K562 (cell line): ENCODE measurements around the gene MADD. TPM values are rescaled to one million over a fixed set of nuclear protein-coding genes. Genes with fewer than 3 reads are reported as not detected.
A peak's percentile ranks its signal among the peaks of the same experiment; 100 is the strongest.

Source experiments
- ATAC-seq: fragments of 200-7000 bp; cut with Tn5 transposase; 3 replicates; pipeline ENCODE4 v1.9.1; 2020; ENCODE audit warnings: moderate library complexity
- BruUV-seq: library from RNA; stranded (reverse); fragments of 400-500 nt; replicated peaks from 2 replicates; lab custom pipeline; 2021; lab: Mats Ljungman, UMichigan
- CTCF ChIA-PET: fragments of 300-600 bp; formaldehyde crosslinking; extraction: SDS; loops from one replicate; lab custom pipeline; 2021; ENCODE audit warnings: low intra/inter-chr PET ratio; lab: Yijun Ruan, JAX
- POLR2A ChIA-PET: fragments of 300-600, 350-650 bp; sonication (Branson Sonifier 250); formaldehyde crosslinking; extraction: SDS; loops from one replicate; lab custom pipeline; 2021; ENCODE audit warnings: antibody characterized with exemption, inconsistent platforms; lab: Yijun Ruan, JAX
- DNase-seq, 4 experiments: peaks; one replicate each; pipeline versions ENCODE4 v3.0.0 to v3.0.0-alpha.2; 2011 to 2018; ENCODE audit warnings: low spot score in 3 of 4, mixed read lengths in 3 of 4; ENCODE audit errors: extremely low read depth in 1 of 4
- FAIRE-seq: peaks from 2 replicates; lab custom pipeline; 2011; peaks lifted over from hg19 to GRCh38; lab: Jason Lieb, UNC
- H2AFZ ChIP-seq: 2 replicates; pipeline ENCODE4 v1.6.0; 2011; ENCODE audit warnings: low read depth, low read length, control low read depth, inconsistent platforms
- H3K27ac ChIP-seq: fragments of 200-600 bp; 3 replicates; pipeline ENCODE4 v1.8.0; 2011; ENCODE audit warnings: low read depth, mild to moderate bottlenecking, control low read depth, inconsistent platforms, low read length, moderate library complexity, mixed read lengths; ENCODE audit errors: extremely low read depth
- H3K27me3 ChIP-seq, 2 experiments: fragments of 300-600 bp in 1 of 2; 2 replicates in 1 of 2; 3 replicates in 1 of 2; pipeline versions ENCODE4 v1.6.0 to v1.8.0; 2011; ENCODE audit warnings: inconsistent platforms in 2 of 2, low read length in 2 of 2, mild to moderate bottlenecking in 1 of 2, mixed read lengths in 1 of 2, moderate library complexity in 1 of 2; ENCODE audit not compliant: control insufficient read depth in 2 of 2, insufficient read depth in 2 of 2
- H3K36me3 ChIP-seq: fragments of 300-600 bp; 3 replicates; pipeline ENCODE4 v1.8.0; 2011; ENCODE audit warnings: mild to moderate bottlenecking, low read length, inconsistent platforms; ENCODE audit not compliant: control insufficient read depth, insufficient read depth
- H3K4me1 ChIP-seq, 2 experiments: fragments of 200-600 bp in 1 of 2; replicated peaks in 1 of 2; 2 replicates in 1 of 2; 3 replicates in 1 of 2; pipeline versions ENCODE4 v1.5.1 to v1.8.0; 2011; ENCODE audit warnings: inconsistent platforms in 2 of 2, low read length in 2 of 2, mild to moderate bottlenecking in 1 of 2, mixed read lengths in 1 of 2, moderate library complexity in 1 of 2; ENCODE audit not compliant: control insufficient read depth in 2 of 2, insufficient read depth in 2 of 2
- H3K4me2 ChIP-seq: 2 replicates; pipeline ENCODE4 v1.6.1; 2011; ENCODE audit warnings: low read length, control low read depth, inconsistent platforms, mixed read lengths; ENCODE audit not compliant: insufficient read depth
- H3K4me3 ChIP-seq: fragments of 200-600 bp; sonication (generic), shearing (Covaris generic); 2 replicates; pipeline ENCODE4 v1.5.1; 2016; ENCODE audit warnings: control low read depth, inconsistent platforms
- H3K79me2 ChIP-seq: fragments of 200-600 bp; 3 replicates; pipeline ENCODE4 v1.8.0; 2011; ENCODE audit warnings: low read length, inconsistent platforms; ENCODE audit not compliant: control insufficient read depth, insufficient read depth
- H3K9ac ChIP-seq, 2 experiments: 2 replicates each; pipeline versions ENCODE4 v1.6.0 to v1.6.1; 2011; ENCODE audit warnings: low read depth in 2 of 2, low read length in 2 of 2, control low read depth in 1 of 2, inconsistent platforms in 1 of 2, mild to moderate bottlenecking in 1 of 2, mixed read lengths in 1 of 2; ENCODE audit not compliant: insufficient read depth in 1 of 2
- H3K9me1 ChIP-seq: one replicate; pipeline ENCODE4 v1.6.0; 2011; ENCODE audit warnings: inconsistent platforms, mild to moderate bottlenecking, low read length, moderate library complexity; ENCODE audit not compliant: control insufficient read depth, insufficient read depth
- H3K9me3 ChIP-seq: replicated peaks from 2 replicates; pipeline ENCODE4 v1.5.1; 2011; ENCODE audit warnings: low read depth, low read length, inconsistent platforms; ENCODE audit not compliant: control insufficient read depth, insufficient read depth
- H4K20me1 ChIP-seq: replicated peaks from 2 replicates; pipeline ENCODE4 v1.6.1; 2011; ENCODE audit warnings: low read length, inconsistent platforms, mixed read lengths; ENCODE audit not compliant: control insufficient read depth, insufficient read depth
- CHCHD3 ChIP-seq: fragments of 250-450 bp; sonication (Bioruptor Pico); IDR thresholded peaks from 2 replicates; pipeline ENCODE4 v2.1.2; 2022; ENCODE audit warnings: mild to moderate bottlenecking
- ELF4 ChIP-seq: fragments of 450-650 bp; formaldehyde crosslinking; IDR thresholded peaks from 2 replicates; pipeline ENCODE4 v1.4.0; 2022; ENCODE audit warnings: missing genetic modification characterization
- HMGN3 ChIP-seq: IDR thresholded peaks from 2 replicates; pipeline ENCODE4 v1.6.1; 2011; ENCODE audit warnings: borderline replicate concordance, low read depth, mild to moderate bottlenecking, mixed read lengths, low read length; ENCODE audit not compliant: insufficient read length; ENCODE audit errors: extremely low read depth
- MEF2A ChIP-seq: IDR thresholded peaks from 2 replicates; pipeline ENCODE4 v1.6.1; 2011; ENCODE audit warnings: low read depth, mild to moderate bottlenecking, low read length, moderate library complexity; ENCODE audit not compliant: control insufficient read depth
- RBM15 ChIP-seq: fragments of 200-400 bp; formaldehyde crosslinking; IDR thresholded peaks from 2 replicates; pipeline ENCODE4 v1.6.1; 2018; ENCODE audit warnings: mild to moderate bottlenecking, low read length, moderate library complexity; ENCODE audit not compliant: insufficient read depth
- SLC30A9 ChIP-seq: fragments of 250-450 bp; sonication (Bioruptor Pico); IDR thresholded peaks from 2 replicates; pipeline ENCODE4 v1.8.0; 2022; ENCODE audit warnings: mild to moderate bottlenecking, moderate library complexity
- TAF15 ChIP-seq: fragments of 200-400 bp; formaldehyde crosslinking; IDR thresholded peaks from 2 replicates; pipeline ENCODE4 v1.6.1; 2017; ENCODE audit warnings: mild to moderate bottlenecking, low read depth, low read length, moderate library complexity
- TFAP4 ChIP-seq: sonication (generic); formaldehyde crosslinking; IDR thresholded peaks from 2 replicates; pipeline ENCODE4 v1.8.0; 2022; ENCODE audit warnings: missing genetic modification reagents, mild to moderate bottlenecking, moderate library complexity, borderline replicate concordance
- ZNF263 ChIP-seq: sonication (generic); formaldehyde crosslinking; IDR thresholded peaks from 2 replicates; pipeline ENCODE4 v1.8.0; 2022; ENCODE audit warnings: mild to moderate bottlenecking, missing genetic modification reagents, borderline replicate concordance
- ZNF311 ChIP-seq: fragments of 250-450 bp; sonication (Bioruptor Pico); IDR thresholded peaks from 2 replicates; pipeline ENCODE4 v1.4.0; 2020; ENCODE audit warnings: mild to moderate bottlenecking, moderate library complexity
- ZNF584 ChIP-seq: fragments of 200-800 bp; sonication (Bioruptor generic); IDR thresholded peaks from 2 replicates; pipeline ENCODE4 v1.6.1; 2016; ENCODE audit warnings: low read depth, mild to moderate bottlenecking, missing genetic modification characterization, missing compliant biosample characterization
- WGBS: fragments of 100-300 bp; shearing (Covaris generic); methylation state at CpG from one replicate; pipeline ENCODE4 v1.1.6; 2016; ENCODE audit warnings: low coverage, mixed read lengths; ENCODE audit not compliant: insufficient coverage; ENCODE audit errors: missing lambda C conversion rate; 5-methylcytosine and 5-hydroxymethylcytosine counted together
- in situ Hi-C: fragments of 300-500 bp; cut with MboI; formaldehyde crosslinking; loops from 4 replicates; pipeline ENCODE4 v1.15.0; 2018; ENCODE audit warnings: inconsistent platforms, mixed read lengths
- intact Hi-C: fragments of 100-400 bp; cut with micrococcal nuclease; formaldehyde crosslinking; loops from 2 replicates; pipeline ENCODE4 v1.14.2; 2022
- polyA plus RNA-seq, 8 experiments: library from polyadenylated mRNA; depleted of rRNA in 4 of 8; stranded (reverse) in 5 of 8; unstranded in 3 of 8; fragments of >200 nt; fragmentation: Nextera tagmentation in 2 of 8; fragmentation: Illumina TruSeq in 1 of 8; extraction: Ambion mirVana in 2 of 8; extraction: Trizol in 1 of 8; gene quantifications; 2 replicates each; pipeline versions ENCODE4 v1.2.1 to v1.2.3, GENCODE V29; 2011 to 2014; ENCODE audit warnings: inconsistent platforms in 1 of 8, missing spikeins in 1 of 8
- total RNA-seq, 7 experiments: library from RNA; depleted of rRNA in 6 of 7; stranded (reverse); fragments of >200 nt in 6 of 7; fragmentation: Illumina TruSeq in 2 of 7; extraction: Trizol in 2 of 7; gene quantifications; 2 replicates each; pipeline versions ENCODE4 v1.2.1 to v1.2.3, GENCODE V29; 2011 to 2021; ENCODE audit warnings: low replicate concordance in 1 of 7

MADD gene
- total and polyA plus RNA-seq, 9 of the 15 experiments (the other 6 are each of a cell fraction or from before 2014, with no cell fraction given) = 0.68 to 57.6 (median 33.6) TPM

GRCh38 chr11:47327949-47328348, 58.0 kb downstream of the MADD start (continued):
- TF ChIP-seq RBM15 (no peak), ZNF584 (CRISPR knock-in tag) (no peak), ZNF263 (CRISPR knock-in tag) (no peak), ZNF311 (CRISPR knock-in tag) (no peak), HMGN3 (no peak), TFAP4 (CRISPR knock-in tag) (no peak), ELF4 (no peak), CHCHD3 (no peak)

DNA sequence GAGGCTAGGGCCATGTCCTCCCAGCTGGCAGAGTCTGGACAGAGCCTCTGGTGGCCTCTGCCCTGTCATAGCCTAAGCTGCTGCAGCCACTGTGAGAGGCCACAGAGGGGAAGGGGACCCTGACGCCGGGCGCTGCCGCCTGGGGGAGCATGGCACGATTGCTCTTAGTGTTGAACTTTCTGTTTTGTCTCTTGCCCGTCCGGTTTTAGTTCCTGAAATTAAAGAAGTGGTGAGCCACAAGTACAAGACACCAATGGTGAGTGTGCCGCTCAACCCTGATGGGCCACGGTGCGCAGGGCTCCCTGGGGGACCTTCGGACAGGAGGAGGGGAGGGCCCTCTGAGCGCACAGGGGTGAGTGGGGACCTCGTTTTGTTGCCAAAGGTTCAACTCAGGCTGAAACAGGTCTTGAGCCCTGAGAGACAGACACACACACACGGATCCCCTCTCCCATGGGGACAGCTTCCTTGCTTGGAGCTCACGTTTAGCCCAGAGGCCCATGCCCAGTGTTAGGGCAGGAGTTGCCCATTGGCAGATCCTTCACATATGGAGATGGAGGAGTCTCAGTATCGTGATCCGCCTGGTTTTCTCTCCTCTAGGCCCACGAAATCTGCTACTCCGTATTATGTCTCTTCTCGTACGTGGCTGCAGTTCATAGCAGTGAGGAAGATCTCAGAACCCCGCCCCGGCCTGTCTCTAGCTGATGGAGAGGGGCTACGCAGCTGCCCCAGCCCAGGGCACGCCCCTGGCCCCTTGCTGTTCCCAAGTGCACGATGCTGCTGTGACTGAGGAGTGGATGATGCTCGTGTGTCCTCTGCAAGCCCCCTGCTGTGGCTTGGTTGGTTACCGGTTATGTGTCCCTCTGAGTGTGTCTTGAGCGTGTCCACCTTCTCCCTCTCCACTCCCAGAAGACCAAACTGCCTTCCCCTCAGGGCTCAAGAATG, 58.8 kb downstream of the MADD start:
- no peak overlapping the region for H3K4me2 ChIP-seq
- H3K27me3 ChIP-seq = no peaks in the 10 kb centered on the region
- ATAC-seq = no peak
- CTCF ChIA-PET = no interaction called here
- FAIRE-seq = no peak
- no TSS peak for BruUV-seq
- H4K20me1 ChIP-seq = no peaks in the 10 kb centered on the region
- H3K9me3 ChIP-seq = no peaks in the 10 kb centered on the region
- H3K4me1 ChIP-seq = peaks cover 0 to 15% of the 10 kb centered on the region in 2 experiments; a peak in 1 of 5 replicates
- peaks cover 28% of the 10 kb centered on the region; the same call in 2 of the 3 replicates for H3K36me3 ChIP-seq
- H3K9ac ChIP-seq = peak overlapping the region in 1 of 2 experiments; percentile 41; a peak in 1 of 4 replicates
- DNase-seq = no peak
- no peak overlapping the region for H3K4me3 ChIP-seq
- 84% methylated on average over 26 of the region's 29 CpGs for WGBS
- H3K9me1 ChIP-seq = no peaks in the 10 kb centered on the region
- intact Hi-C loops = no loop called here
- H3K27ac ChIP-seq = no peak overlapping the region
- POLR2A ChIA-PET = interaction anchor here (0.6 kb wide), 1 partner anchor 24 kb away, joined by 3 read pairs; no protein-coding TSS in a partner anchor
- H2AFZ ChIP-seq = no peak overlapping the region
- no peaks in the 10 kb centered on the region for H3K79me2 ChIP-seq
- TF ChIP-seq MEF2A (no peak), SLC30A9 (CRISPR knock-in tag) (no peak), TAF15 (no peak)
- TF ChIP-seq, all 486 proteins: peak for 0
- in situ Hi-C loops = no loop called here
